K562 (cell line): ENCODE measurements around the gene NRP2. TPM values are rescaled to one million over a fixed set of nuclear protein-coding genes. Genes with fewer than 3 reads are reported as not detected.

ENCODE experiments used
- ATAC-seq: fragments of 200-7000 bp; cut with Tn5 transposase; 3 replicates; pipeline ENCODE4 v1.9.1; 2020; ENCODE audit warnings: moderate library complexity
- BruUV-seq: library from RNA; stranded (reverse); fragments of 400-500 nt; replicated peaks from 2 replicates; lab custom pipeline; 2021; lab: Mats Ljungman, UMichigan
- CTCF ChIA-PET: fragments of 300-600 bp; formaldehyde crosslinking; extraction: SDS; loops from one replicate; lab custom pipeline; 2021; ENCODE audit warnings: low intra/inter-chr PET ratio; lab: Yijun Ruan, JAX
- POLR2A ChIA-PET: fragments of 300-600, 350-650 bp; sonication (Branson Sonifier 250); formaldehyde crosslinking; extraction: SDS; loops from one replicate; lab custom pipeline; 2021; ENCODE audit warnings: antibody characterized with exemption, inconsistent platforms; lab: Yijun Ruan, JAX
- DNase-seq, 4 experiments: peaks; one replicate each; pipeline versions ENCODE4 v3.0.0 to v3.0.0-alpha.2; 2011 to 2018; ENCODE audit warnings: low spot score in 3 of 4, mixed read lengths in 3 of 4; ENCODE audit errors: extremely low read depth in 1 of 4
- FAIRE-seq: peaks from 2 replicates; lab custom pipeline; 2011; peaks lifted over from hg19 to GRCh38; lab: Jason Lieb, UNC
- H2AFZ ChIP-seq: 2 replicates; pipeline ENCODE4 v1.6.0; 2011; ENCODE audit warnings: low read depth, low read length, control low read depth, inconsistent platforms
- H3K27ac ChIP-seq: fragments of 200-600 bp; 3 replicates; pipeline ENCODE4 v1.8.0; 2011; ENCODE audit warnings: low read depth, mild to moderate bottlenecking, control low read depth, inconsistent platforms, low read length, moderate library complexity, mixed read lengths; ENCODE audit errors: extremely low read depth
- H3K27me3 ChIP-seq, 2 experiments: fragments of 300-600 bp in 1 of 2; 2 replicates in 1 of 2; 3 replicates in 1 of 2; pipeline versions ENCODE4 v1.6.0 to v1.8.0; 2011; ENCODE audit warnings: inconsistent platforms in 2 of 2, low read length in 2 of 2, mild to moderate bottlenecking in 1 of 2, mixed read lengths in 1 of 2, moderate library complexity in 1 of 2; ENCODE audit not compliant: control insufficient read depth in 2 of 2, insufficient read depth in 2 of 2
- H3K36me3 ChIP-seq: fragments of 300-600 bp; 3 replicates; pipeline ENCODE4 v1.8.0; 2011; ENCODE audit warnings: mild to moderate bottlenecking, low read length, inconsistent platforms; ENCODE audit not compliant: control insufficient read depth, insufficient read depth
- H3K4me1 ChIP-seq, 2 experiments: fragments of 200-600 bp in 1 of 2; replicated peaks in 1 of 2; 2 replicates in 1 of 2; 3 replicates in 1 of 2; pipeline versions ENCODE4 v1.5.1 to v1.8.0; 2011; ENCODE audit warnings: inconsistent platforms in 2 of 2, low read length in 2 of 2, mild to moderate bottlenecking in 1 of 2, mixed read lengths in 1 of 2, moderate library complexity in 1 of 2; ENCODE audit not compliant: control insufficient read depth in 2 of 2, insufficient read depth in 2 of 2
- H3K4me2 ChIP-seq: 2 replicates; pipeline ENCODE4 v1.6.1; 2011; ENCODE audit warnings: low read length, control low read depth, inconsistent platforms, mixed read lengths; ENCODE audit not compliant: insufficient read depth
- H3K4me3 ChIP-seq: fragments of 200-600 bp; sonication (generic), shearing (Covaris generic); 2 replicates; pipeline ENCODE4 v1.5.1; 2016; ENCODE audit warnings: control low read depth, inconsistent platforms
- H3K79me2 ChIP-seq: fragments of 200-600 bp; 3 replicates; pipeline ENCODE4 v1.8.0; 2011; ENCODE audit warnings: low read length, inconsistent platforms; ENCODE audit not compliant: control insufficient read depth, insufficient read depth
- H3K9ac ChIP-seq, 2 experiments: 2 replicates each; pipeline versions ENCODE4 v1.6.0 to v1.6.1; 2011; ENCODE audit warnings: low read depth in 2 of 2, low read length in 2 of 2, control low read depth in 1 of 2, inconsistent platforms in 1 of 2, mild to moderate bottlenecking in 1 of 2, mixed read lengths in 1 of 2; ENCODE audit not compliant: insufficient read depth in 1 of 2
- H3K9me1 ChIP-seq: one replicate; pipeline ENCODE4 v1.6.0; 2011; ENCODE audit warnings: inconsistent platforms, mild to moderate bottlenecking, low read length, moderate library complexity; ENCODE audit not compliant: control insufficient read depth, insufficient read depth
- H3K9me3 ChIP-seq: replicated peaks from 2 replicates; pipeline ENCODE4 v1.5.1; 2011; ENCODE audit warnings: low read depth, low read length, inconsistent platforms; ENCODE audit not compliant: control insufficient read depth, insufficient read depth
- H4K20me1 ChIP-seq: replicated peaks from 2 replicates; pipeline ENCODE4 v1.6.1; 2011; ENCODE audit warnings: low read length, inconsistent platforms, mixed read lengths; ENCODE audit not compliant: control insufficient read depth, insufficient read depth
- CTCF ChIP-seq, 3 experiments: IDR thresholded peaks in 2 of 3; conservative IDR thresholded peaks in 1 of 3; 2 replicates each; pipeline ENCODE4 v1.5.1; 2011 to 2012; ENCODE audit warnings: low read length in 3 of 3, mild to moderate bottlenecking in 3 of 3, control low read depth in 2 of 3, improper control_type of control experiment in 1 of 3, inconsistent platforms in 1 of 3, low read depth in 1 of 3, mixed read lengths in 1 of 3, moderate library complexity in 1 of 3; ENCODE audit not compliant: insufficient read depth in 2 of 3
- RAD21 ChIP-seq, 2 experiments: fragments of 250-450 bp in 1 of 2; fragments of 450-650 bp in 1 of 2; sonication (Bioruptor Pico) in 1 of 2; formaldehyde crosslinking in 1 of 2; IDR thresholded peaks in 1 of 2; conservative IDR thresholded peaks in 1 of 2; 2 replicates each; pipeline versions ENCODE4 v1.4.0 to v1.8.0; 2020 to 2022; ENCODE audit warnings: mild to moderate bottlenecking in 2 of 2, moderate library complexity in 1 of 2
- ZNF57 ChIP-seq: fragments of 450-650 bp; formaldehyde crosslinking; IDR thresholded peaks from 2 replicates; pipeline ENCODE4 v1.4.0; 2020; ENCODE audit warnings: mild to moderate bottlenecking, moderate library complexity
- WGBS: fragments of 100-300 bp; shearing (Covaris generic); methylation state at CpG from one replicate; pipeline ENCODE4 v1.1.6; 2016; ENCODE audit warnings: low coverage, mixed read lengths; ENCODE audit not compliant: insufficient coverage; ENCODE audit errors: missing lambda C conversion rate; 5-methylcytosine and 5-hydroxymethylcytosine counted together
- in situ Hi-C: fragments of 300-500 bp; cut with MboI; formaldehyde crosslinking; loops from 4 replicates; pipeline ENCODE4 v1.15.0; 2018; ENCODE audit warnings: inconsistent platforms, mixed read lengths
- intact Hi-C: fragments of 100-400 bp; cut with micrococcal nuclease; formaldehyde crosslinking; loops from 2 replicates; pipeline ENCODE4 v1.14.2; 2022
- polyA plus RNA-seq, 8 experiments: library from polyadenylated mRNA; depleted of rRNA in 4 of 8; stranded (reverse) in 5 of 8; unstranded in 3 of 8; fragments of >200 nt; fragmentation: Nextera tagmentation in 2 of 8; fragmentation: Illumina TruSeq in 1 of 8; extraction: Ambion mirVana in 2 of 8; extraction: Trizol in 1 of 8; gene quantifications; 2 replicates each; pipeline versions ENCODE4 v1.2.1 to v1.2.3, GENCODE V29; 2011 to 2014; ENCODE audit warnings: inconsistent platforms in 1 of 8, missing spikeins in 1 of 8
- total RNA-seq, 7 experiments: library from RNA; depleted of rRNA in 6 of 7; stranded (reverse); fragments of >200 nt in 6 of 7; fragmentation: Illumina TruSeq in 2 of 7; extraction: Trizol in 2 of 7; gene quantifications; 2 replicates each; pipeline versions ENCODE4 v1.2.1 to v1.2.3, GENCODE V29; 2011 to 2021; ENCODE audit warnings: low replicate concordance in 1 of 7

Gene NRP2
- total and polyA plus RNA-seq, 9 of the 15 experiments (the other 6 are each of a cell fraction or from before 2014, with no cell fraction given): 0.05 to 0.31 (median 0.15) TPM; not detected in 5

DNA sequence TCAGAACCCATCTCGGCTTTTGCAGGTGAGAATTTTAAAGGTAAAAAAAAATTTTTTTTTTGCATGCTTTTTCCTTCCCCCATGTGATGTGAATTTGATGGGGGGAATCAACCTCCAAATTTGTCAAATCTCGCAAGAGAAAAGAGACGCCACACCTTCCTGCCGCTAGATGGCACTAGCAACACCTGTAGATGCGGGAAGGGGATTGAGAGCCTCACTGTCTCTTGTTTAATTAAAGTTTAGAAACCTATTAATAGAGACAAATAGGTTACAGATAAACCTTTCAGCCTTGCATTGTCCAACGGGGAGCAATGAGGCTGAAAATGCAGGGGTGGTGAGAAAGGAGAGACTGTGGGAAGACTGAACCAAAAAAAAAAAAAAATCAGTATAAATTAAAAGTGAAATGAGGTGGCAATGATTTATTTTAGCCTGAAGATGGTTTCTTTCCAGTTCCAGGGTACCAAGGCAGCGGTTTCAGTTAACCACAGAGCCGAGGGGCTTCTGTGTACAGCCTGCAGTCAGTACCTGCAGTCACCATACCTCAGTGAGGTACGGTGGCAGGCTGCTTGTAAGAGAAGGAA lies 84.6 kb downstream of the NRP2 start:
- Histone ChIP-seq H3K9ac (no peak overlapping the region), H2AFZ (no peak overlapping the region), H3K9me3 (no peaks in the 10 kb centered on the region), H3K27ac (no peak overlapping the region), H3K4me1 (peaks cover 0 to 4% of the 10 kb centered on the region in 2 experiments; a peak in 4 of 5 replicates), H4K20me1 (no peaks in the 10 kb centered on the region), H3K4me2 (no peak overlapping the region)
- ATAC-seq (peak; percentile 55; the same call in 2 of the 3 replicates), DNase-seq (peak; percentile 40 to 56 (median 51))
- 1% methylated on average over 9 of the region's 9 CpGs for WGBS
- in situ Hi-C loops: no loop called here
- ChIA-PET CTCF (interaction anchor here (0.6 to 1.1 kb wide), 3 partner anchors 118 to 181 kb away, joined by 3 to 4 read pairs (median 3); no protein-coding TSS in a partner anchor), POLR2A (no interaction called here)
- TF ChIP-seq RAD21 (CRISPR knock-in tag; conservative IDR thresholded peaks at IDR 0.05 in 1 of 2, IDR thresholded peaks at IDR 0.05 in 1 of 2): peak in 1 of 2 experiments; percentile 42; a peak in 2 of 4 replicates
- no peak for TF ChIP-seq ZNF57
- peak; percentile 54 to 70 (median 65) for TF ChIP-seq CTCF (IDR thresholded peaks at IDR 0.05 in 2 of 3, conservative IDR thresholded peaks at IDR 0.05 in 1 of 3; ENCODE audit: insufficient read depth in 2 of 3, low read depth in 1 of 3, low read length in 3 of 3)
- TF ChIP-seq, all 486 proteins: peak for 2
- intact Hi-C loops: no loop called here
- H3K36me3 ChIP-seq: no peaks in the 10 kb centered on the region
- H3K27me3 ChIP-seq: peaks cover 0 to 37% of the 10 kb centered on the region in 2 experiments; a peak in 3 of 5 replicates
- peak; percentile 65 for FAIRE-seq
- no peaks in the 10 kb centered on the region for H3K79me2 ChIP-seq
- no TSS peak for BruUV-seq
- no peaks in the 10 kb centered on the region for H3K9me1 ChIP-seq
- no peak overlapping the region for H3K4me3 ChIP-seq
